Measurements from ENCODE around the gene COL20A1.

GRCh38 chr20:63259734-63260460 is 33.1 kb upstream of the COL20A1 start:
- no peak for TF ChIP-seq HOXB5 (CRISPR knock-in tag; IDR thresholded peaks at IDR 0.05)
- TF ChIP-seq ESRRA (IDR thresholded peaks at IDR 0.05; ENCODE audit: borderline replicate concordance, low read length): no peak
- no peak for TF ChIP-seq MAX (IDR thresholded peaks at IDR 0.05)
- TF ChIP-seq RCOR1 (IDR thresholded peaks at IDR 0.05; ENCODE audit: low read depth, low read length): no peak
- TF ChIP-seq BHLHE40 (IDR thresholded peaks at IDR 0.05; ENCODE audit: low read depth, low read length): no peak
- TF ChIP-seq CTCF (IDR thresholded peaks at IDR 0.05): no peak
- TF ChIP-seq RAD21 (conservative IDR thresholded peaks at IDR 0.05 in 1 of 2, IDR thresholded peaks at IDR 0.05 in 1 of 2): no peak

All from A549 (cell line).